DND-41 (cell line): ENCODE data around the gene STEAP4.

Source experiments
- ATAC-seq: fragments of 200-7000 bp; cut with Tn5 transposase; 3 replicates; pipeline ENCODE4 v1.9.1; 2021; ENCODE audit warnings: low read depth; ENCODE audit not compliant: insufficient read depth
- DNase-seq: peaks from one replicate; pipeline ENCODE4 v3.0.0-alpha.2; 2020
- H2AFZ ChIP-seq: 2 replicates; pipeline ENCODE4 v1.6.0; 2012; ENCODE audit warnings: low read depth, low read length
- H3K27ac ChIP-seq: 2 replicates; pipeline ENCODE4 v1.5.1; 2012; ENCODE audit warnings: low read length, inconsistent platforms
- H3K27me3 ChIP-seq: fragments of 200-600 bp; sonication (generic); 2 replicates; pipeline ENCODE4 v1.6.0; 2012; ENCODE audit warnings: low read length, mild to moderate bottlenecking, inconsistent platforms; ENCODE audit not compliant: insufficient read depth, poor library complexity
- H3K36me3 ChIP-seq: 2 replicates; pipeline ENCODE4 v1.5.1; 2012; ENCODE audit warnings: low read length, inconsistent platforms; ENCODE audit not compliant: insufficient read depth
- H3K4me1 ChIP-seq: 2 replicates; pipeline ENCODE4 v1.5.1; 2012; ENCODE audit warnings: mild to moderate bottlenecking, low read length; ENCODE audit not compliant: insufficient read depth
- H3K4me2 ChIP-seq: 2 replicates; pipeline ENCODE4 v1.6.0; 2012; ENCODE audit warnings: mild to moderate bottlenecking, moderate library complexity, low read length, inconsistent platforms; ENCODE audit not compliant: insufficient read depth
- H3K4me3 ChIP-seq, 2 experiments: fragments of 200-600 bp in 1 of 2; shearing (Covaris generic) in 1 of 2; 2 replicates each; pipeline ENCODE4 v1.5.1; 2012 to 2016; ENCODE audit warnings: inconsistent platforms in 2 of 2, low read length in 2 of 2, mild to moderate bottlenecking in 2 of 2, low read depth in 1 of 2, moderate library complexity in 1 of 2
- H3K79me2 ChIP-seq: 2 replicates; pipeline ENCODE4 v1.6.0; 2012; ENCODE audit warnings: low read length, inconsistent platforms; ENCODE audit not compliant: insufficient read depth
- H3K9ac ChIP-seq: 2 replicates; pipeline ENCODE4 v1.6.0; 2012; ENCODE audit warnings: low read depth, mild to moderate bottlenecking, inconsistent platforms, low read length, moderate library complexity
- H3K9me3 ChIP-seq: 2 replicates; pipeline ENCODE4 v1.5.1; 2012; ENCODE audit warnings: low read length, moderate library complexity, mild to moderate bottlenecking, inconsistent platforms; ENCODE audit not compliant: insufficient read depth, severe bottlenecking
- H4K20me1 ChIP-seq: 2 replicates; pipeline ENCODE4 v1.6.0; 2012; ENCODE audit warnings: low read length; ENCODE audit not compliant: insufficient read depth
- EZH2 ChIP-seq: IDR thresholded peaks from 3 replicates; pipeline ENCODE4 v1.6.1; 2012; ENCODE audit warnings: borderline replicate concordance, low read depth, mild to moderate bottlenecking, moderate library complexity, low read length, inconsistent platforms; ENCODE audit not compliant: severe bottlenecking
- TF ChIP-seq, protein P1 (sequence below): IDR thresholded peaks from 2 replicates; pipeline ENCODE4 v1.5.1; 2012; ENCODE audit warnings: borderline replicate concordance, low read length, moderate library complexity, mild to moderate bottlenecking; ENCODE audit not compliant: poor library complexity, severe bottlenecking; ENCODE audit errors: extremely low read depth

The STEAP4 gene

DNA sequence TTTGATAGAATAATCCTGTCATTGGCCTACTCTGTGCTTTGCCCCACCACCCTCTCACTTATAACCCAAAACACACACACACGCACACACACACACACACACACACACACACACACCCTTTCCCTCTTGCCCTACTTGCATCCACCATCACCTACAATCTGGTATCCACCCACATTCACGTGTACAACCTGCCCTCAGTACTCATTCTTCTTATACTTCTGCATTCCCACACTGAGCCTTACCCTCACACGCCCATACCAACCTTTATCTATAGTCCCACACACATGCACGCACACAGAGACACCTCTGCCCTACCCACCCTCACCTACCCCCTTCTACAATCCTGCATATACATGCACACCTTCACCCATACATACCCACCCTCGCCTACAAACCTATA, 76.0 kb downstream of the STEAP4 start:
- Histone ChIP-seq H2AFZ (no peak overlapping the region), H3K9ac (no peak overlapping the region), H3K4me3 (no peak overlapping the region), H3K4me2 (no peak overlapping the region), H4K20me1 (no peaks in the 10 kb centered on the region), H3K79me2 (no peaks in the 10 kb centered on the region), H3K36me3 (no peaks in the 10 kb centered on the region), H3K4me1 (no peaks in the 10 kb centered on the region), H3K27ac (no peak overlapping the region), H3K9me3 (no peaks in the 10 kb centered on the region), H3K27me3 (no peaks in the 10 kb centered on the region)
- no peak for DNase-seq
- no peak for TF ChIP-seq EZH2
- TF ChIP-seq, protein P1, sequence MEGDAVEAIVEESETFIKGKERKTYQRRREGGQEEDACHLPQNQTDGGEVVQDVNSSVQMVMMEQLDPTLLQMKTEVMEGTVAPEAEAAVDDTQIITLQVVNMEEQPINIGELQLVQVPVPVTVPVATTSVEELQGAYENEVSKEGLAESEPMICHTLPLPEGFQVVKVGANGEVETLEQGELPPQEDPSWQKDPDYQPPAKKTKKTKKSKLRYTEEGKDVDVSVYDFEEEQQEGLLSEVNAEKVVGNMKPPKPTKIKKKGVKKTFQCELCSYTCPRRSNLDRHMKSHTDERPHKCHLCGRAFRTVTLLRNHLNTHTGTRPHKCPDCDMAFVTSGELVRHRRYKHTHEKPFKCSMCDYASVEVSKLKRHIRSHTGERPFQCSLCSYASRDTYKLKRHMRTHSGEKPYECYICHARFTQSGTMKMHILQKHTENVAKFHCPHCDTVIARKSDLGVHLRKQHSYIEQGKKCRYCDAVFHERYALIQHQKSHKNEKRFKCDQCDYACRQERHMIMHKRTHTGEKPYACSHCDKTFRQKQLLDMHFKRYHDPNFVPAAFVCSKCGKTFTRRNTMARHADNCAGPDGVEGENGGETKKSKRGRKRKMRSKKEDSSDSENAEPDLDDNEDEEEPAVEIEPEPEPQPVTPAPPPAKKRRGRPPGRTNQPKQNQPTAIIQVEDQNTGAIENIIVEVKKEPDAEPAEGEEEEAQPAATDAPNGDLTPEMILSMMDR = no peak
- ATAC-seq = no peak

DNA sequence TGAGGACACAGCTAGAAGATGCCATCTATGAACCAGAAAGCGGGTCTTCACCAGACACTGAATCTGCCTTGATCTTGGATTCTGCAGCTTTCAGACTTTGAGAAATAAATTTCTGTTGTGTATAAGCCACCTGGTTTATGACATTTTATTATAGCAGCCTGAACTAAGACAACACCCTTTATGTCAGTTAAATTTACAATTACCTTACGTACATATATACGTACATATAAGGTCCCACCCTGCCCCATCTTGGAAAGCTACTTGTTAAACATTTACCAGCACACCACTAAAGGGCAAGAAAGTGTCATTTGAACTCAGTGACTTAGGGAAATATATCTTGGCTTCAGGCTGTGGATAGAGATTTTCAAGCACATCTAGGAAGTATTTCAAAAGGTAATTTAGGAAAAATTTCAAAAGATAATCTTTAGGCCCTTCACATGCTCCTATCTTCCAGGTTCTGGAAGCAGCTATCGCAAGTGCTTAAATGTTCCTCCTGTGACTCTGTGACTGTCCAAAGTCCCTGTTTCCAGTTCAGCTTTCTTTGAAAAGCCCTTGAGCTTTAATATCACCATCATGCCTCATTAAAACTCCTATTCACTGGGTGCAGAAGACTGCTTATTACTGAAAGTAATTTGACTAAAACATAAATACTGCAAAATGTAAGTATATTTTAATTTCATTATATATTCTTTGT, 77.2 kb downstream of the STEAP4 start:
- no peak overlapping the region for H2AFZ ChIP-seq
- no peak for DNase-seq
- no peaks in the 10 kb centered on the region for H3K4me1 ChIP-seq
- H4K20me1 ChIP-seq = no peaks in the 10 kb centered on the region
- TF ChIP-seq EZH2 = no peak
- TF ChIP-seq, protein P1 = no peak
- H3K36me3 ChIP-seq = no peaks in the 10 kb centered on the region
- no peak overlapping the region for H3K4me3 ChIP-seq
- H3K9ac ChIP-seq = no peak overlapping the region
- no peak overlapping the region for H3K27ac ChIP-seq
- H3K79me2 ChIP-seq = no peaks in the 10 kb centered on the region
- no peaks in the 10 kb centered on the region for H3K9me3 ChIP-seq
- ATAC-seq = no peak
- no peak overlapping the region for H3K4me2 ChIP-seq
- no peaks in the 10 kb centered on the region for H3K27me3 ChIP-seq

DNA sequence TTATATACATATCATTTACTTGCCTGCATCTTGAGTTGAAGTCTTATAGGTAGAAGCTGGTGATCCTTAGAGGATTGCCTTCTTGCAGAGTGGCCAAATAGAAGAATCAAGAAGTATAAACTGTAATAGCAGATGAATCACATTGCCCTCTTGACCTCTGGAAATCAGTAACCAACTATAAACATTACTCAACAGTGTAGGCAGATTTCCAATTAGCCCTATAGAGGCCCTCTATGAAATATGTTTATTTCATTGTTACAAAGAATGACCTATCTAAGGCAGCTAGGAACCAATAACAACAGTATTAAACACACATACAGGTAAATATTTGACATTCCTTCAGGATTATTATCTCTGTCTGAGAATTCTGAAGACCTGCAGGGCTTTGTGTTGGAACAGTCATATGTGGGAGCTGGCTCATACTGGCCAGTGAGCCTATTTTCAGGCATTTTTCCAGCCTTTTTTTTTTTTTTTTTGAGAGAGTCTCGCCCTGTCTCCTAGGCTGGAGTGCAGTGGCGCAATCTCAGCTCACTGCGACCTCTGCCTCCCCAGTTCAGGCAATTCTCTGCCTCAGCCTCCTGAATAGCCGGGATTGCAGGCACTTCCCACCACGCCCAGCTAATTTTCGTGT, 79.7 kb downstream of the STEAP4 start:
- Histone ChIP-seq H3K27me3 (no peaks in the 10 kb centered on the region), H3K9ac (no peak overlapping the region), H3K4me1 (no peaks in the 10 kb centered on the region), H3K27ac (no peak overlapping the region), H4K20me1 (no peaks in the 10 kb centered on the region), H3K4me2 (no peak overlapping the region), H3K79me2 (no peaks in the 10 kb centered on the region), H3K9me3 (no peaks in the 10 kb centered on the region), H3K36me3 (no peaks in the 10 kb centered on the region), H2AFZ (no peak overlapping the region), H3K4me3 (no peak overlapping the region)
- TF ChIP-seq EZH2 = no peak
- TF ChIP-seq, protein P1 = no peak
- DNase-seq = no peak
- no peak for ATAC-seq
